Brain pericyte (primary cell): ENCODE measurements around the gene LCN1.

ENCODE experiments used
- DNase-seq: peaks from one replicate; pipeline ENCODE4 v3.0.0-alpha.2; 2012; ENCODE audit warnings: low read depth, low spot score

LCN1 gene

GRCh38 chr9:135488527-135488926, 32.7 kb upstream of the LCN1 start:
- no peak for DNase-seq

- no peak for DNase-seq
Measured at GRCh38 chr9:135489188-135489906, 31.9 kb upstream of the LCN1 start.

- DNase-seq: no peak
Measured at GRCh38 chr9:135490166-135490870, 30.9 kb upstream of the LCN1 start.

- no peak for DNase-seq
Measured at GRCh38 chr9:135490980-135491464, 30.2 kb upstream of the LCN1 start.

- no peak for DNase-seq
Measured at GRCh38 chr9:135491764-135492163, 29.5 kb upstream of the LCN1 start.

- no peak for DNase-seq
Measured at GRCh38 chr9:135492886-135493669, 28.2 kb upstream of the LCN1 start.

GRCh38 chr9:135494791-135495559, 26.3 kb upstream of the LCN1 start:
- DNase-seq: no peak

GRCh38 chr9:135498381-135499126, 22.7 kb upstream of the LCN1 start:
- no peak for DNase-seq

GRCh38 chr9:135499326-135500070, 21.7 kb upstream of the LCN1 start:
- DNase-seq: no peak

GRCh38 chr9:135500071-135500524, 21.1 kb upstream of the LCN1 start:
- peak; percentile 20 for DNase-seq

GRCh38 chr9:135500525-135501260, 20.5 kb upstream of the LCN1 start, which contains the start of gene MRPS2:
TSS of gene MRPS2 (plus strand) at chr9:135500682. CDS start at chr9:135500711, 29 bp downstream.
- DNase-seq: peak; percentile 47

GRCh38 chr9:135501261-135502167, 19.7 kb upstream of the LCN1 start:
- DNase-seq: no peak

GRCh38 chr9:135502168-135502872, 18.9 kb upstream of the LCN1 start:
- no peak for DNase-seq

- DNase-seq: no peak
Measured at GRCh38 chr9:135502873-135503321, 18.3 kb upstream of the LCN1 start.

GRCh38 chr9:135503371-135504261, 17.6 kb upstream of the LCN1 start:
- DNase-seq: no peak
